OCI-LY7 (cell line): ENCODE results near the gene CRTAC1.

Source experiments
- EZH2phosphoT487 ChIP-seq: fragments of 200-600 bp; sonication (generic); IDR thresholded peaks from 2 replicates; pipeline ENCODE4 v1.6.1; 2018; ENCODE audit warnings: low read depth, borderline replicate concordance, mild to moderate bottlenecking, mixed run types, antibody characterized with exemption, low read length, moderate library complexity, mixed read lengths
- TF ChIP-seq, protein P1 (sequence below): fragments of 200-600 bp; sonication (generic); conservative IDR thresholded peaks from 2 replicates; pipeline ENCODE4 v1.5.1; 2014; ENCODE audit warnings: mild to moderate bottlenecking, antibody characterized with exemption, low read length, moderate library complexity, mixed read lengths

DNA sequence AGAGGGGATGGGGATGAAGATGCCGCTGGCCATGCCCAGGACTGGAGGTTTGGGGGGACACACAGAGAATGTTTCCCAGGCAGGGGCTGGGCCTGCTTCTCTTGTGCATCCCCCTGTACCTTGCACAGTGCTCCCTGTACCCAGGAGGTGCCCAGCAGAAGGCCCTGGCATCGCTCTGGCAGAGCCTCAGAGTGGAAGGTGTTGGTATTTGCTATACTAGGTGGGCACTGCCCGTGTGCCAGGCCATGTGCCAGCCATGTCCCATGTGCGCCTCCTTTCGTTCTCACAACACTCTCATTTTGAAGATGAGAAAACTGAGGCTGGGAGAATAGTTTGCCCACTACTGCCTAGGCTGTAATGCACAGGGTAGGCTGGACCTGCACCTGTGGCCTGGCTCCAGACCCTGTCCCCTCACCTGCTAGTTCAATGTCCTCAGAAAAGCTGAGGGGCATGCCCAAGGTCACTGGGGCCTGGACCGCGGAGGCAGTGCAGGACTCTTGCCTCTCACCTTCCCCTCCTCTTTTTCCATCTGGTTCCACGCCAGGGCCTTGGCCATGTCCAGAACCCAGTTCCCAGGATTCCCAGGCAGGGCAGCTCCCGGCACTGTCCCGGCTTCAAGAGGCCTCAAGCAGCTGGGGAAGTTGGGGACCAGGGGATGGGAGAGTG lies 116.1 kb downstream of the CRTAC1 start:
- TF ChIP-seq, protein P1, sequence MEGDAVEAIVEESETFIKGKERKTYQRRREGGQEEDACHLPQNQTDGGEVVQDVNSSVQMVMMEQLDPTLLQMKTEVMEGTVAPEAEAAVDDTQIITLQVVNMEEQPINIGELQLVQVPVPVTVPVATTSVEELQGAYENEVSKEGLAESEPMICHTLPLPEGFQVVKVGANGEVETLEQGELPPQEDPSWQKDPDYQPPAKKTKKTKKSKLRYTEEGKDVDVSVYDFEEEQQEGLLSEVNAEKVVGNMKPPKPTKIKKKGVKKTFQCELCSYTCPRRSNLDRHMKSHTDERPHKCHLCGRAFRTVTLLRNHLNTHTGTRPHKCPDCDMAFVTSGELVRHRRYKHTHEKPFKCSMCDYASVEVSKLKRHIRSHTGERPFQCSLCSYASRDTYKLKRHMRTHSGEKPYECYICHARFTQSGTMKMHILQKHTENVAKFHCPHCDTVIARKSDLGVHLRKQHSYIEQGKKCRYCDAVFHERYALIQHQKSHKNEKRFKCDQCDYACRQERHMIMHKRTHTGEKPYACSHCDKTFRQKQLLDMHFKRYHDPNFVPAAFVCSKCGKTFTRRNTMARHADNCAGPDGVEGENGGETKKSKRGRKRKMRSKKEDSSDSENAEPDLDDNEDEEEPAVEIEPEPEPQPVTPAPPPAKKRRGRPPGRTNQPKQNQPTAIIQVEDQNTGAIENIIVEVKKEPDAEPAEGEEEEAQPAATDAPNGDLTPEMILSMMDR = no peak
- TF ChIP-seq EZH2phosphoT487 = no peak
